ENCODE data around the gene EPC1. TPM values are rescaled to one million over a fixed set of nuclear protein-coding genes. Genes with fewer than 3 reads are reported as not detected.

The EPC1 gene
- total and polyA plus RNA-seq, 9 of the 15 experiments (the other 6 are each of a cell fraction or from before 2014, with no cell fraction given) = 7.0 to 43.6 (median 16.1) TPM

DNA sequence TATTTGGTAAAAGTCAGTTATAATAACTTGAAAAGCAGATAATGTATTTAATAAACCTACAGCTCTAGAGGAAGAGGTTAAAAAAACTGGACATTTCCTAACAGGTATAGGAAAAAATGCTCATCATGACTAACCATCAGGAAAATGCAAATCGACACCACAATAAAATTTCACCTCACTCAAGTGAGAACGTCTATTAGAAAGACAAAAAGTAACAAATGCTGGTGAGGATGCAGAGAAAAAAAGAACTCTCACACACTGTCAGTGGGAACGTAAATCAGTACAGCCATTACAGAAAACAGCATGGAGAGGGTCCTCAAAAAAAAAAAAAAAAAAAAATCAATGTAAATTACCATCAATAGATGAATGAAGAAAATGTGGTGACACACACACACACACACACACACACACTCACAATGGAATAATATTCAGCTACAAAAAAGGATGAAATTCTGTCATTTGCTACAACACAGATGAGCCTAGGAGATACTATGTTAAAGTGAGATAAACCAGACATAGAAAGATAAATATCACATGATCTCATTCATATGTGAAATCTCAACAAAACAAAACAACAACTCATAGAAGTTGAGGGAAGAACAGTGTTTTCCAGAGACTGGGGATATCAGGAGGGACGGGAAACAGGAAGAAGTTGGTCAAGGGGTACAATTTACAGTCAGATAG lies 20.1 kb downstream of the EPC1 start:
- FAIRE-seq = no peak
- no peak overlapping the region for H3K4me2 ChIP-seq (ENCODE audit: insufficient read depth, low read length)
- POLR2A ChIA-PET = no interaction called here
- TF ChIP-seq RUNX1 (IDR thresholded peaks at IDR 0.05; ENCODE audit: low read depth) (no peak), ELF2 (CRISPR knock-in tag; IDR thresholded peaks at IDR 0.05) (no peak), CBX5 (IDR thresholded peaks at IDR 0.05; ENCODE audit: borderline replicate concordance, low read depth) (no peak), ZNF133 (CRISPR knock-in tag; IDR thresholded peaks at IDR 0.05) (no peak), HDAC1 (IDR thresholded peaks at IDR 0.05) (no peak), PHF21A (IDR thresholded peaks at IDR 0.05; ENCODE audit: borderline replicate concordance, low read depth) (no peak), TOE1 (IDR thresholded peaks at IDR 0.05; ENCODE audit: borderline replicate concordance) (0 out of 2 replicates have a peak, but pooled peaks have one; percentile 21), TOE1 (CRISPR knock-in tag; IDR thresholded peaks at IDR 0.05; ENCODE audit: borderline replicate concordance, low read depth) (no peak), ZNF695 (CRISPR knock-in tag; IDR thresholded peaks at IDR 0.05) (no peak), KLF13 (tag; IDR thresholded peaks at IDR 0.05; ENCODE audit: borderline replicate concordance, low read depth) (no peak), BRD9 (IDR thresholded peaks at IDR 0.05; ENCODE audit: low read depth, partially characterized antibody) (no peak), NR1H2 (CRISPR knock-in tag; IDR thresholded peaks at IDR 0.05) (no peak), TCF3 (CRISPR knock-in tag; IDR thresholded peaks at IDR 0.05) (no peak), PTTG1 (tag; IDR thresholded peaks at IDR 0.05; ENCODE audit: low read depth) (no peak)
- TF ChIP-seq, protein P1, sequence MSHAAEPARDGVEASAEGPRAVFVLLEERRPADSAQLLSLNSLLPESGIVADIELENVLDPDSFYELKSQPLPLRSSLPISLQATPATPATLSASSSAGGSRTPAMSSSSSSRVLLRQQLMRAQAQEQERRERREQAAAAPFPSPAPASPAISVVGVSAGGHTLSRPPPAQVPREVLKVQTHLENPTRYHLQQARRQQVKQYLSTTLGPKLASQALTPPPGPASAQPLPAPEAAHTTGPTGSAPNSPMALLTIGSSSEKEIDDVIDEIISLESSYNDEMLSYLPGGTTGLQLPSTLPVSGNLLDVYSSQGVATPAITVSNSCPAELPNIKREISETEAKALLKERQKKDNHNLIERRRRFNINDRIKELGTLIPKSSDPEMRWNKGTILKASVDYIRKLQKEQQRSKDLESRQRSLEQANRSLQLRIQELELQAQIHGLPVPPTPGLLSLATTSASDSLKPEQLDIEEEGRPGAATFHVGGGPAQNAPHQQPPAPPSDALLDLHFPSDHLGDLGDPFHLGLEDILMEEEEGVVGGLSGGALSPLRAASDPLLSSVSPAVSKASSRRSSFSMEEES (CRISPR knock-in tag; IDR thresholded peaks at IDR 0.05) = peak; percentile 51
- TF ChIP-seq, protein P2, sequence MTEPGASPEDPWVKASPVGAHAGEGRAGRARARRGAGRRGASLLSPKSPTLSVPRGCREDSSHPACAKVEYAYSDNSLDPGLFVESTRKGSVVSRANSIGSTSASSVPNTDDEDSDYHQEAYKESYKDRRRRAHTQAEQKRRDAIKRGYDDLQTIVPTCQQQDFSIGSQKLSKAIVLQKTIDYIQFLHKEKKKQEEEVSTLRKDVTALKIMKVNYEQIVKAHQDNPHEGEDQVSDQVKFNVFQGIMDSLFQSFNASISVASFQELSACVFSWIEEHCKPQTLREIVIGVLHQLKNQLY (CRISPR knock-in tag; conservative IDR thresholded peaks at IDR 0.05) = no peak
- TF ChIP-seq, protein P3, sequence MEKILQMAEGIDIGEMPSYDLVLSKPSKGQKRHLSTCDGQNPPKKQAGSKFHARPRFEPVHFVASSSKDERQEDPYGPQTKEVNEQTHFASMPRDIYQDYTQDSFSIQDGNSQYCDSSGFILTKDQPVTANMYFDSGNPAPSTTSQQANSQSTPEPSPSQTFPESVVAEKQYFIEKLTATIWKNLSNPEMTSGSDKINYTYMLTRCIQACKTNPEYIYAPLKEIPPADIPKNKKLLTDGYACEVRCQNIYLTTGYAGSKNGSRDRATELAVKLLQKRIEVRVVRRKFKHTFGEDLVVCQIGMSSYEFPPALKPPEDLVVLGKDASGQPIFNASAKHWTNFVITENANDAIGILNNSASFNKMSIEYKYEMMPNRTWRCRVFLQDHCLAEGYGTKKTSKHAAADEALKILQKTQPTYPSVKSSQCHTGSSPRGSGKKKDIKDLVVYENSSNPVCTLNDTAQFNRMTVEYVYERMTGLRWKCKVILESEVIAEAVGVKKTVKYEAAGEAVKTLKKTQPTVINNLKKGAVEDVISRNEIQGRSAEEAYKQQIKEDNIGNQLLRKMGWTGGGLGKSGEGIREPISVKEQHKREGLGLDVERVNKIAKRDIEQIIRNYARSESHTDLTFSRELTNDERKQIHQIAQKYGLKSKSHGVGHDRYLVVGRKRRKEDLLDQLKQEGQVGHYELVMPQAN (IDR thresholded peaks at IDR 0.05; ENCODE audit: borderline replicate concordance) = no peak

More for the DNA sequence above, 20.1 kb downstream of the EPC1 start:
- Histone ChIP-seq H3K9me1 (ENCODE audit: control insufficient read depth, insufficient read depth, low read length) (peaks cover 2% of the 10 kb centered on the region), H4K20me1 (replicated peaks; ENCODE audit: control insufficient read depth, insufficient read depth, low read length) (peaks cover 22% of the 10 kb centered on the region), H3K9ac (ENCODE audit: insufficient read depth in 1 of 2, low read depth in 2 of 2, low read length in 2 of 2) (no peak overlapping the region), H3K4me1 (replicated peaks in 1 of 2; ENCODE audit: control insufficient read depth in 2 of 2, insufficient read depth in 2 of 2, low read length in 2 of 2) (peaks cover 0 to 12% of the 10 kb centered on the region in 2 experiments; a peak in 2 of 5 replicates), H3K36me3 (ENCODE audit: control insufficient read depth, insufficient read depth, low read length) (peaks cover 13% of the 10 kb centered on the region; the same call in 2 of the 3 replicates), H2AFZ (ENCODE audit: low read depth, low read length) (no peak overlapping the region), H3K9me3 (replicated peaks; ENCODE audit: control insufficient read depth, insufficient read depth, low read depth, low read length) (no peaks in the 10 kb centered on the region), H3K27me3 (ENCODE audit: control insufficient read depth in 2 of 2, insufficient read depth in 2 of 2, low read length in 2 of 2) (no peaks in the 10 kb centered on the region), H3K4me3 (no peak overlapping the region), H3K79me2 (ENCODE audit: control insufficient read depth, insufficient read depth, low read length) (peaks cover 98% of the 10 kb centered on the region), H3K27ac (ENCODE audit: extremely low read depth, low read depth, low read length) (no peak overlapping the region)
- CTCF ChIA-PET (ENCODE audit: low intra/inter-chr PET ratio) = no interaction called here
- DNase-seq (ENCODE audit: extremely low read depth in 1 of 4, low spot score in 3 of 4) (no peak), ATAC-seq (no peak)
- no TSS peak for BruUV-seq (replicated peaks)
- WGBS (ENCODE audit: insufficient coverage, low coverage, missing lambda C conversion rate) = 80% methylated on average over 4 of the region's 4 CpGs
- in situ Hi-C loops (cut with MboI) (no loop called here), intact Hi-C loops (cut with micrococcal nuclease) (no loop called here)

Measured in K562 (cell line).